GM21367 (cell line): ENCODE results near the gene OR8B8.
"Not testable (repeated sequence)": the region's sequence is repeated elsewhere in the genome, so short reads cannot be mapped to it uniquely, and the experiment has no call there.

Source experiments
- ATAC-seq: cut with Tn5 transposase; IDR thresholded peaks from one replicate; pipeline ENCODE4 v1.9.1; 2021; ENCODE audit not compliant: unreplicated experiment

OR8B8 gene

GRCh38 chr11:124445646-124446150 is at the start of gene OR8B8:
TSS of gene OR8B8 (minus strand) at chr11:124445696. CDS start at chr11:124441085, 4,611 bp downstream.
- no peak for ATAC-seq

DNA sequence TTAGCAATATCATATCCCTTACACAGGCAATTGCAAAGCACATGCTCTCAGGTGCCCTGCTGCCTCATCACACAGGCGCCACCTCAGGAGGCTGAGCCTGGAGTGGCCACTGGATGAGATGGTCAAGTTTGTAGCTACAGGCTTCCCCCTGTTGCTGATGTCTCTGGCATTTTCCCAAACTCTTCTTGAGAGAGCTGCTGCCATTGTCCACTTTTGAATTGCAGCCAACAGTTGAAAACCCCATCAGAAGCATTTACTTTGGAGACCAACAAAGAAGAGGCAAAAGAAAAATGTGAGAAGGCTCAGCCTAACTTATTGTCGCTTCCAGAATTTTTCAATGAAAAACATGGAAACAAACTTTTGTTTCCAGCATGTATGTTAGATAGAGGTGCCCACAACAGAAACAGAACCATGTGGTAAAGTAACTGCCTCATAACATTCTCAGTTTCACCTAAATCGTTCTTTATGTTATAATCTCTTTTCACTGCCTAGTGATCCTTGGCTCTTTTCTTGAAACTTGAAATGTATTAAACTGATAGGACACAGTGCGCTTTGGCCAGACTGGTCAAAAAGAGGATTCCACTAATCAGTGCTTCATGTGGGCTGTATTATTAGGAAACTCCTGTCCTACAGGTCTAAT is 47.6 kb upstream of the OR8B8 start:
- ATAC-seq = no peak

DNA sequence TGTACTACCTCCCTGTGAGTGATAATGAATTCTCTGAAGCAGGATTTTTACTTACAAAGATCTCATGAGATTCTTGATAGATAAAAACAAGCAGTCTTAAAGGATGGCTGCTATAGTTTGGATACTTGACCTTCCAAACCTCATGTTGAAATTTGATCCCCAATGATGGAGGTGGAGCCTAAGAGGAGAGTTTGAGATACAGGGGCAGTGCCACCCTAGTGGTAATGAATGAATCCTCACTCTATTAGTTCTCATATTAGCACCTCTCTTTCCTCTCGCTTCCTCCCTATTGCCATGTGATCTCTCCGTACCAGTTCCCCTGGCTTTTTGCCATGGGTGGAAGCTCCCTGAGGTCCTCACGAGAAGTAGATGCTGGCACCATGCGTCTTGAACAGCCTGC is 37.9 kb upstream of the OR8B8 start:
- ATAC-seq = no peak

- ATAC-seq = no peak
Measured at GRCh38 chr11:124482362-124483147, 37.1 kb upstream of the OR8B8 start.

DNA sequence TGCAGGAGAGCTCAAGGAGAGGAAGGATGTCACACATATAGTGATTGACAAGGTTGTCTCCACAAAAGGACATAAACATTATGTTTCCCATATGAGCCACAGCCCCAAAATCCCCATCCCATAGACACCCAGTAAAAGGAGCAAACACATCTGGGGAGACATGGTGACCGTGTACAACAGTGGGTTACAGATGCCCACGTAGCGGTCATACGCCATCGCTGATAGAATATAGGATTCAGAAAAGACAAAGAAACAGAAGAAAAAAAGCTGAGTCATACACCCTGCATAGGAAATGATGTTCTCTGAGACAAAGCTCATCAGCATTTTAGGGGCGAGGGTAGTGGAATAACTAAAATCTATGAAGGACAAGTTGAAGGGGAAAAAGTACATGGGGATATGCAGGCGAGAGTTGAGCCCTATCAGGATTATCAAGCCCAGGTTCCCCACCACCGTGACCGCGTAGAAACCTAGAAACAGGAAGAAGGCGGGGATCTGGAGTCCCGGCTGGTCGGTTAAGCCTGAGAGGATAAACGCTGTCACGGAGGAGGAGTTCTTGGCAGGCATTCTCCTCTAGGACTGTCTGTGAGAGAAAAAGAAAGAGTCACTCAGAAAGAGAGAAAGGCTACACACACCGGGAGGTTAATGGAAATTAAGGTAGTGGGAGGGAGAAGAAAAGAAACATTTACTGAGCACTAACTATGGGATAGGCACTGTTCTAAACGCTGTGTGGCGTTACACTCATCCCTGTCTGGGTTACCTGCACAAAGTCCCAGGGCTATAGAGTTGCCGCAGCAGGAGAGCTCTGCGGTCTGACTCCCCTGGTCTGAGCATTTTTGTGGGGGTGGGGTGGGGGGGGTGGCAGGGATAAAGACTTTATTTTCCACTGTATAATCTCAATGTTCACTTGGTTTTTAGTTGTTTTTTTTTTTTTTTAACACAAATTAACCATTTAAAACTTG is 36.1 kb upstream of the OR8B8 start:
- ATAC-seq = no peak

DNA sequence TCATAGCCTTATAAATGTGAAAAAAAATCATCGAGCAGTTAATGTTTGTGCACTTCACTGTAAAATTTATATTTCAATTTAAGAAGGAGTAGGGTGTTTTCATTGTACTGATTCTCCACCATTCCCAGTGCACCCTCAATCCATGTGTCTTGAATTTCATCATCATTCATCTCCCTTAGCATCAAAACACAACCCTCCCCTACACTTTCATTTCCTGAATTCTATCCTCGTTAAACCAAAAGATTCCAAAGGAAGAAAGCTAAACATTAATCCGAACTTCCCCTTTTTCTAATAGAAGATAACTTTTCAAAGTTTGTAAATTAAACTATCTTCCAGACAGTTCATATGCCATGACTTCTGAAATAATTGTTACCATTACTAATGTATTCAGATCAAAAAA is 34.1 kb upstream of the OR8B8 start:
- ATAC-seq = no peak

GRCh38 chr11:124475265-124475664 is 29.8 kb upstream of the OR8B8 start:
- no peak for ATAC-seq

GRCh38 chr11:124474779-124475178 is 29.3 kb upstream of the OR8B8 start:
- no peak for ATAC-seq

DNA sequence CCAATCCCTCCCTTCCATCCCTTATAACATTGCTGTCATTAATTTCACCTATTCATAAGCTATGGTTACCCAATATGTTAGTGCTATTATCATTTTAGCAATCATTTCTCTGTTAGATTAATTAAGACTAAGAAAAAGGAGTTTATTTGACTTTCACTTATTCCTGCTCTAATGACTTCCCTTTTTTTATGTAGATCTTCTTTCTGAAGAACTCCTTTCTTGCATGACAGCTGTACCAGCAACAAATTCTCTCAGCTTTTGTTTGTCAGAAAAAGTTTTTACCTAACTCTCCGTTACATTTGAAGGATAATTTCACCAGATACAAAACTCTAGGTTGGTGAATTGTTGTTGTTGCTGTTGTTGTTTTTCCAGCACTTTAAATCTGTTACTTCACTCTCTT is 28.6 kb upstream of the OR8B8 start:
- no peak for ATAC-seq

DNA sequence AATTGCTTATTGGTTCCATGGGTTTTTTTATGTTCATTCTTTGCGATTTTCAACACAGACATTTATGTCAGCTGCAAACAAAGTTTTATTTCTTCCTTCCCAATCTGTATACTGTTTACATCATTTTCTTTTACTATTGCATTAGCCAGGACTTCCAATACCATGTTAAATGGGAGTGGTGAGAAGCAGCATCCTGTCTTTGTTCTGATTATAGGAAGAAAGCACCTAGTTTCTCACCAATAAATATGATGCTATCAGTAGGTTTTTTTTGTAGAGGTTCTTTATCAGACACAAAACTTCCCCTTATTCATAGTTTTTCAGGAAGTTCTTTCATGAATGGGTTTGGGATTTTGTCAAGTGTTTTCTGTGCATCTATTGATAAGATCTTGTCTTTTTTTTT is 28.0 kb upstream of the OR8B8 start:
- ATAC-seq = no peak

DNA sequence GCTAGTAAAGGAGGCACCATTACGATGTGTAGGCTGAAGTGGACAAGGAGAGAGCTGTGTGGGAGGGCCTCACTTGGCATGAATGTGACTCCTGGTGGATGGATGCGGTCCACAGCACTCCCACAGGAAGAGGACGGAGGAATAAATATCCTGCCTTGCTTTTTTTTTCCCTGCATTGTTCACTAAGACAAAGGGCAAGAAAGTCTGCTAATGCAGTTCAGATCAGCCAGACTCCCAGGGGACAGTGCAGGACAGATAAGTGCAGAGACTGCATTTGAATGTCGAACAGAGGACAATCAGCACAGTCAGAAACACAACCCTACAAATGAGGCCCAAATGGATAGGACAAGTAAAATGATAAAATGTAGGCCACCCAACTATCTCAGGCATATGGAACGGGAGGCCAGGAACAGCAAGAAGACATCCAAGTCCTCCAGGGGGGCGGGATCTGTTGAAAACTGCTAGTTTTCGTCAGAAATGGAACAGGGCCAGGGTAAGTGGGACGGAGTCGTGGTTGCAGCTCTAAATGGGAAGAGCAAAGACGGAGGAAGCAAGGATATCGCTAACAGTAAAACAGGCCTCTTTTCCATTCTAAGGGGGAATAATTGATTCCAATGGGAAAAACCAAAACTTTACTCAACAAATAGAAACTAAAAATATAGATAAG is 25.2 kb upstream of the OR8B8 start:
- ATAC-seq = no peak

GRCh38 chr11:124467381-124467927 is 22.0 kb upstream of the OR8B8 start:
- no peak for ATAC-seq

DNA sequence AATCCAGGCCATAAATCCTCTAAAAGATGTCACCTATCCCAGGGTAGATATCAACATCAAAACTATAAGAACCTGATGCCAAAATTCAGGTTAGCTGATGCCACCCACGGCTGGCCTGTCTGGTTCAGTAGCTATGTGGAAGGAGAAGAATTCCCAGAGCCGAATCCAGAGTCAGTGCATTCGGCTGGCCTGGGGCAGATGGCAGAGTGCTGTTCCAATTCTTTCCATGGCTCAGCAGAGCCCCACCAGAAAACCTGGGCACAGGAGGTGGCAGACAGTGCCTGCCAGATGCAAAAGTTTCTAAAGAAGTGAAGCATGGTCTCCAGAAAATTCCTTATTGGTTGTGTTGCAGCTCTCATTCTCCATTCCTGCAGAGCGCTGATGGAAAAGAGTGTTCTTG is 19.9 kb upstream of the OR8B8 start:
- ATAC-seq = no peak

GRCh38 chr11:124463990-124464389 is 18.5 kb upstream of the OR8B8 start:
- no peak for ATAC-seq

GRCh38 chr11:124463324-124463723 is 17.8 kb upstream of the OR8B8 start:
- ATAC-seq = no peak

DNA sequence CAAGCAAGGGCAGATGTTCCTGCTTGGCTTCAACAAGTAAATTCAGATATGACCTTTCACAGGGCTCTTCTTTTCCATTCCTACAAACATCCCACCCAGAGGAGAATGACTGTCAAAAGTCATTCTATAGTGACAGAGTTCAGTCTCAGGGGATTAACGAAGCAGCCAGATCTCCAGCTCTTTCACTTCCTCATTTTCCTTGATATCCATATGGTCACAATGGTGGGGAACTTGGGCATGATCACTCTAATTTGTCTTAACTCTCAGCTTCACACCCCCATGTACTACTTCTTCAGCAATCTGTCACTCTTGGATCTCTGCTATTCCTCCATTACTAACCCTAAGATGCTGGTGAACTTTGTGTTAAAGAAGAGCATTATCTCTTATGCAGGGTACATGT is 15.0 kb upstream of the OR8B8 start:
- ATAC-seq = no peak

GRCh38 chr11:124459379-124459778 is 13.9 kb upstream of the OR8B8 start:
- not testable (repeated sequence) for ATAC-seq

GRCh38 chr11:124454552-124454951 is 9.1 kb upstream of the OR8B8 start:
- ATAC-seq = no peak

DNA sequence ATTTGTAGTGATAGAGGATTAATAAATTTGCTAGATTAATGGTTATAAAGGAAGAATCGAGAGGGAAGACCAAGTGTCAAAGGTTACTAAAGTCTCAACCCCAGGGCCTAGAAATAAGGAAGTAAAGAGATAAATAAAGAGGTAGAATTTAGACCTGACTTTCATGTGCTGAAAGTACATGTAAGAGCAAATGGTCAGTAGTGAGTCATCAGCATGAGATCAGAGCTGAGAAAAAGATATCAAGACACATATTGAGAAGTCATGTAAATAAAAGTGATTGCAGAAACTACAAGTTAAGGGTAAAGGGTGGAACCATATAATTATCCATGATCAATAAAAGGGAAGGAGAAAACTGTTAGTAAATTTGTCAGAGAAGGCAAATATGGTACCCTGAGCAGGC is 1.4 kb upstream of the OR8B8 start:
- ATAC-seq = no peak

DNA sequence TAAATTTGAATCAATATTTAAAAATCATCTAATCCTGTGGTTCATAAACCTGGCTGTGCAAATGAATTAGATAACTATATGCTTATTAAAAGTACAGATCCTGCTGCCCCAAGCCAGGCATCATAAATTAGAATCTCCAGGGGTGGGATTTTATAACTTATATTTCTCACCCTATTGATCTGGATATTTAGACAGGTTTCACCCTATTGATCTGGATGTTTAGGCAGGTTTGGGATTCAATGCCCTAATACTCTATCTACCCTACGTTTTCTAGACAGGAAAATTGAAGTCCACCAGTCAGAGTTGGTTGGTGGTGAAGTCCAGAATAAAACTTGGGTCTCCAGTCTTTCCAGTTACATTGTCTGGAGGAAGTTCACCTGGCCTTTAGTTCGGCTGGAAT is 2.6 kb downstream of the OR8B8 start:
- ATAC-seq = no peak

GRCh38 chr11:124442442-124442841 is 3.1 kb downstream of the OR8B8 start:
- no peak for ATAC-seq
